ENCODE measurements around the gene TTC38. TPM values are rescaled to one million over a fixed set of nuclear protein-coding genes. Genes with fewer than 3 reads are reported as not detected.

TTC38 gene
- total RNA-seq, 1 donor from 2014 or later, result 47.3 TPM

- Mint-ChIP-seq H3K27ac (no peak overlapping the region), H3K4me1 (ENCODE audit: low read depth) (no peaks in the 10 kb centered on the region), H3K36me3 (ENCODE audit: insufficient read depth) (peaks cover 6% of the 10 kb centered on the region), H3K27me3 (no peaks in the 10 kb centered on the region), H3K4me3 (ENCODE audit: low read depth) (no peak overlapping the region), H3K9me3 (ENCODE audit: low read depth) (no peaks in the 10 kb centered on the region)
- no peak for DNase-seq (ENCODE audit: low spot score, unreplicated experiment)
- TF ChIP-seq CTCF (IDR thresholded peaks at IDR 0.05; ENCODE audit: unreplicated experiment), result no peak
Observed at GRCh38 chr22:46328797-46329196, 61.0 kb downstream of the TTC38 start.

- no peaks in the 10 kb centered on the region for H3K4me1 Mint-ChIP-seq (ENCODE audit: low read depth)
- no peak for DNase-seq (ENCODE audit: low spot score, unreplicated experiment)
- no peak for TF ChIP-seq CTCF (IDR thresholded peaks at IDR 0.05; ENCODE audit: unreplicated experiment)
- no peak overlapping the region for H3K4me3 Mint-ChIP-seq (ENCODE audit: low read depth)
- H3K9me3 Mint-ChIP-seq (ENCODE audit: low read depth), result no peaks in the 10 kb centered on the region
- H3K27me3 Mint-ChIP-seq, result no peaks in the 10 kb centered on the region
- no peak overlapping the region for H3K27ac Mint-ChIP-seq
- peaks cover 6% of the 10 kb centered on the region for H3K36me3 Mint-ChIP-seq (ENCODE audit: insufficient read depth)
Observed at GRCh38 chr22:46329616-46330015, 61.8 kb downstream of the TTC38 start.

- H3K27me3 Mint-ChIP-seq, result no peaks in the 10 kb centered on the region
- no peak overlapping the region for H3K4me3 Mint-ChIP-seq (ENCODE audit: low read depth)
- no peaks in the 10 kb centered on the region for H3K9me3 Mint-ChIP-seq (ENCODE audit: low read depth)
- TF ChIP-seq CTCF (IDR thresholded peaks at IDR 0.05; ENCODE audit: unreplicated experiment), result no peak
- peaks cover 3% of the 10 kb centered on the region for H3K4me1 Mint-ChIP-seq (ENCODE audit: low read depth)
- H3K36me3 Mint-ChIP-seq (ENCODE audit: insufficient read depth), result peaks cover 6% of the 10 kb centered on the region
- H3K27ac Mint-ChIP-seq, result no peak overlapping the region
- DNase-seq (ENCODE audit: low spot score, unreplicated experiment), result no peak
Observed at GRCh38 chr22:46330426-46330825, 62.6 kb downstream of the TTC38 start.

GRCh38 chr22:46331496-46331895 lies 63.7 kb downstream of the TTC38 start:
- H3K36me3 Mint-ChIP-seq (ENCODE audit: insufficient read depth), result peaks cover 4% of the 10 kb centered on the region
- TF ChIP-seq CTCF (IDR thresholded peaks at IDR 0.05; ENCODE audit: unreplicated experiment), result no peak
- DNase-seq (ENCODE audit: low spot score, unreplicated experiment), result no peak
- no peak overlapping the region for H3K27ac Mint-ChIP-seq
- H3K4me1 Mint-ChIP-seq (ENCODE audit: low read depth), result peaks cover 6% of the 10 kb centered on the region
- no peaks in the 10 kb centered on the region for H3K9me3 Mint-ChIP-seq (ENCODE audit: low read depth)
- no peaks in the 10 kb centered on the region for H3K27me3 Mint-ChIP-seq
- no peak overlapping the region for H3K4me3 Mint-ChIP-seq (ENCODE audit: low read depth)

GRCh38 chr22:46335201-46336118 lies 67.7 kb downstream of the TTC38 start, which contains the start of gene TRMU:
TSS of gene TRMU (plus strand) at chr22:46335714. CDS start at chr22:46335765, 51 bp downstream.
- H3K27ac Mint-ChIP-seq, result peak within 1 kb of the TSS; percentile 98
- peaks cover 12% of the 10 kb centered on the region for H3K4me1 Mint-ChIP-seq (ENCODE audit: low read depth)
- peak within 1 kb of the TSS; percentile 92 for H3K4me3 Mint-ChIP-seq (ENCODE audit: low read depth)
- no peak for TF ChIP-seq CTCF (IDR thresholded peaks at IDR 0.05; ENCODE audit: unreplicated experiment)
- no peaks in the 10 kb centered on the region for H3K9me3 Mint-ChIP-seq (ENCODE audit: low read depth)
- DNase-seq (ENCODE audit: low spot score, unreplicated experiment), result peak; percentile 68
- peaks cover 11% of the 10 kb centered on the region for H3K36me3 Mint-ChIP-seq (ENCODE audit: insufficient read depth)
- H3K27me3 Mint-ChIP-seq, result no peaks in the 10 kb centered on the region

Data from progenitor cell of endocrine pancreas (in vitro differentiated cells).